Hepatocyte (in vitro differentiated cells): ENCODE data around the gene ARHGAP30.

Source experiments
- EZH2 ChIP-seq: fragments of 200-600 bp; sonication (generic); IDR thresholded peaks from 2 replicates; pipeline ENCODE4 v1.6.1; 2016; ENCODE audit warnings: antibody characterized with exemption, mild to moderate bottlenecking, borderline replicate concordance
- EZH2phosphoT487 ChIP-seq: fragments of 200-600 bp; sonication (generic); IDR thresholded peaks from one replicate; pipeline ENCODE4 v1.6.1; 2018; ENCODE audit warnings: antibody characterized with exemption, mild to moderate bottlenecking, low read depth, moderate library complexity; ENCODE audit not compliant: unreplicated experiment, severe bottlenecking
- TF ChIP-seq, protein P1 (sequence below): fragments of 200-600 bp; sonication (generic); IDR thresholded peaks from 2 replicates; pipeline ENCODE4 v1.5.1; 2016; ENCODE audit warnings: antibody characterized with exemption, mild to moderate bottlenecking; ENCODE audit not compliant: poor library complexity

GRCh38 chr1:161094481-161094880 is 24.8 kb upstream of the ARHGAP30 start:
- TF ChIP-seq, protein P1, sequence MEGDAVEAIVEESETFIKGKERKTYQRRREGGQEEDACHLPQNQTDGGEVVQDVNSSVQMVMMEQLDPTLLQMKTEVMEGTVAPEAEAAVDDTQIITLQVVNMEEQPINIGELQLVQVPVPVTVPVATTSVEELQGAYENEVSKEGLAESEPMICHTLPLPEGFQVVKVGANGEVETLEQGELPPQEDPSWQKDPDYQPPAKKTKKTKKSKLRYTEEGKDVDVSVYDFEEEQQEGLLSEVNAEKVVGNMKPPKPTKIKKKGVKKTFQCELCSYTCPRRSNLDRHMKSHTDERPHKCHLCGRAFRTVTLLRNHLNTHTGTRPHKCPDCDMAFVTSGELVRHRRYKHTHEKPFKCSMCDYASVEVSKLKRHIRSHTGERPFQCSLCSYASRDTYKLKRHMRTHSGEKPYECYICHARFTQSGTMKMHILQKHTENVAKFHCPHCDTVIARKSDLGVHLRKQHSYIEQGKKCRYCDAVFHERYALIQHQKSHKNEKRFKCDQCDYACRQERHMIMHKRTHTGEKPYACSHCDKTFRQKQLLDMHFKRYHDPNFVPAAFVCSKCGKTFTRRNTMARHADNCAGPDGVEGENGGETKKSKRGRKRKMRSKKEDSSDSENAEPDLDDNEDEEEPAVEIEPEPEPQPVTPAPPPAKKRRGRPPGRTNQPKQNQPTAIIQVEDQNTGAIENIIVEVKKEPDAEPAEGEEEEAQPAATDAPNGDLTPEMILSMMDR: no peak
- no peak for TF ChIP-seq EZH2phosphoT487
- no peak for TF ChIP-seq EZH2
